Thymus (tissue), 14 donors: ENCODE data around the gene GGA1. TPM values are rescaled to one million over a fixed set of nuclear protein-coding genes. Genes with fewer than 3 reads are reported as not detected.
A peak's percentile ranks its signal among the peaks of the same experiment; 100 is the strongest.

Experiments used
- DNase-seq, 9 donors: peaks; one replicate each; pipeline ENCODE4 v3.0.0-alpha.2; 2013; ENCODE audit warnings: low spot score in 9 of 9, low read depth in 6 of 9, missing footprints in 1 of 9
- H3K27ac ChIP-seq, 2 donors: one replicate each; pipeline ENCODE4 v1.5.1; 2013; ENCODE audit warnings: control low read depth in 1 of 2, low read depth in 1 of 2, low read length in 1 of 2, mild to moderate bottlenecking in 1 of 2, moderate library complexity in 1 of 2
- H3K27me3 ChIP-seq, 2 donors: one replicate each; pipeline ENCODE4 v1.5.1; 2013; ENCODE audit warnings: low read length in 1 of 2; ENCODE audit not compliant: control insufficient read depth in 2 of 2, insufficient read depth in 1 of 2
- H3K36me3 ChIP-seq, 2 donors: one replicate each; pipeline ENCODE4 v1.5.1; 2013; ENCODE audit warnings: low read length in 1 of 2, mild to moderate bottlenecking in 1 of 2, moderate library complexity in 1 of 2; ENCODE audit not compliant: control insufficient read depth in 2 of 2, insufficient read depth in 2 of 2
- H3K4me1 ChIP-seq, 2 donors: one replicate each; pipeline ENCODE4 v1.5.1; 2013; ENCODE audit warnings: low read length in 2 of 2; ENCODE audit not compliant: control insufficient read depth in 2 of 2, insufficient read depth in 2 of 2
- H3K4me3 ChIP-seq, 2 donors: one replicate each; pipeline ENCODE4 v1.5.1; 2013; ENCODE audit warnings: low read length in 2 of 2, control low read depth in 1 of 2, mild to moderate bottlenecking in 1 of 2
- H3K9me3 ChIP-seq, 2 donors: one replicate each; pipeline ENCODE4 v1.5.1; 2013; ENCODE audit warnings: low read length in 1 of 2, mild to moderate bottlenecking in 1 of 2; ENCODE audit not compliant: control insufficient read depth in 2 of 2, insufficient read depth in 1 of 2
- WGBS: extraction: QIAGEN DNeasy Blood & Tissue Kit; methylation state at CpG from one replicate; pipeline ENCODE4 v1.1.7; 2013; 5-methylcytosine and 5-hydroxymethylcytosine counted together
- long read RNA-seq, 10 donors: transcript quantifications; one replicate each; lab custom pipeline, GENCODE V29; 2026
- polyA plus RNA-seq: library from polyadenylated mRNA; stranded (reverse); fragments of 200-250 nt; gene quantifications from one replicate; pipeline ENCODE4 v1.2.3, GENCODE V29; 2013
- total RNA-seq: library from RNA; stranded (reverse); fragments of 120-200 nt; gene quantifications from one replicate; pipeline ENCODE4 v1.2.4, GENCODE V29; 2013
- donor health status: healthy.

GGA1 gene
- total RNA-seq (20.1 TPM), polyA plus RNA-seq (99.5 TPM)
- long read RNA-seq, donor 1, result 0 reads
- long read RNA-seq, donor 2, transcript GGA1-203 (17 exons, 3,159 nt), result major isoform, 5 of 24 reads
- long read RNA-seq, donor 2, transcript GGA1-222 (3 exons, 1,384 nt), result major isoform, 5 of 24 reads
- long read RNA-seq, donor 2, partial matches to known transcripts, result 10 of 24 reads
- long read RNA-seq, donor 2, other reads (novel, unspliced or antisense), result 0 of 24 reads
- long read RNA-seq, donor 3, partial matches to known transcripts, result 0 of 7 reads
- long read RNA-seq, donor 3, other reads (novel, unspliced or antisense), result 0 of 7 reads
- long read RNA-seq, donor 4, transcript GGA1-216 (4 exons, 790 nt), result major isoform, 6 of 9 reads
- long read RNA-seq, donor 4, partial matches to known transcripts, result 0 of 9 reads
- long read RNA-seq, donor 4, other reads (novel, unspliced or antisense), result 0 of 9 reads
- long read RNA-seq, donor 5, transcript GGA1-222 (3 exons, 1,384 nt), result major isoform, 10 of 16 reads
- long read RNA-seq, donor 5, partial matches to known transcripts, result 0 of 16 reads
- long read RNA-seq, donor 5, other reads (novel, unspliced or antisense), result 0 of 16 reads
- long read RNA-seq, donor 6, transcript GGA1-203 (17 exons, 3,159 nt), result major isoform, 5 of 13 reads
- long read RNA-seq, donor 6, transcript GGA1-222 (3 exons, 1,384 nt), result major isoform, 5 of 13 reads
- long read RNA-seq, donor 6, partial matches to known transcripts, result 0 of 13 reads
- long read RNA-seq, donor 6, other reads (novel, unspliced or antisense), result 0 of 13 reads
- long read RNA-seq, donor 7, transcript GGA1-216 (4 exons, 790 nt), result major isoform, 5 of 9 reads
- long read RNA-seq, donor 7, partial matches to known transcripts, result 0 of 9 reads
- long read RNA-seq, donor 7, other reads (novel, unspliced or antisense), result 0 of 9 reads
- long read RNA-seq, donor 8, partial matches to known transcripts, result 0 of 1 reads
- long read RNA-seq, donor 8, other reads (novel, unspliced or antisense), result 0 of 1 reads
- long read RNA-seq, donor 9, partial matches to known transcripts, result 0 of 3 reads
- long read RNA-seq, donor 9, other reads (novel, unspliced or antisense), result 0 of 3 reads
- long read RNA-seq, donor 10, partial matches to known transcripts, result 0 of 2 reads
- long read RNA-seq, donor 10, other reads (novel, unspliced or antisense), result 0 of 2 reads

- H3K9me3 ChIP-seq, result peaks cover 0 to 1% of the 10 kb centered on the region in 2 donors
- peaks cover under 1 to 3% of the 10 kb centered on the region in 2 donors for H3K36me3 ChIP-seq
- under 1% methylated on average over 81 of the region's 82 CpGs for WGBS
- H3K27ac ChIP-seq, result peak within 1 kb of the TSS; percentile 88 to 100
- peaks cover 0 to 15% of the 10 kb centered on the region in 2 donors for H3K27me3 ChIP-seq
- H3K4me1 ChIP-seq, result peaks cover 19 to 58% of the 10 kb centered on the region in 2 donors
- peak within 1 kb of the TSS; percentile 62 to 95 for H3K4me3 ChIP-seq
- DNase-seq, result peak; percentile 88 to 98 (median 95)
Observed at GRCh38 chr22:37608477-37609239, at the start of gene GGA1. Gene GGA1 (plus strand): TSS chr22:37608834. CDS start chr22:37608861, 27 bp downstream.

- 98% methylated on average over 6 of the region's 6 CpGs for WGBS
- H3K27ac ChIP-seq, result no peak overlapping the region
Observed at GRCh38 chr22:37559521-37559900, 49.1 kb upstream of the GGA1 start.

GRCh38 chr22:37559901-37560607 is 48.6 kb upstream of the GGA1 start, which contains the start of gene CDC42EP1:
Gene CDC42EP1 (plus strand): TSS chr22:37560480. CDS start chr22:37566350, 5,870 bp downstream.
- no peak for DNase-seq
- WGBS, result 15% methylated on average over 76 of the region's 76 CpGs

More at GRCh38 chr22:37559521-37559900, 49.1 kb upstream of the GGA1 start:
- no peak for DNase-seq
- no peak overlapping the region for H3K4me3 ChIP-seq
- peaks cover 0 to 16% of the 10 kb centered on the region in 2 donors for H3K4me1 ChIP-seq
- no peaks in the 10 kb centered on the region for H3K36me3 ChIP-seq
- peaks cover 55 to 89% of the 10 kb centered on the region in 2 donors for H3K27me3 ChIP-seq
- H3K9me3 ChIP-seq, result peaks cover 2 to 5% of the 10 kb centered on the region in 2 donors

GRCh38 chr22:37560608-37561211 is 47.9 kb upstream of the GGA1 start:
- Histone ChIP-seq H3K9me3 (peaks cover 2 to 5% of the 10 kb centered on the region in 2 donors), H3K4me1 (peaks cover 0 to 16% of the 10 kb centered on the region in 2 donors), H3K27ac (peak overlapping the region in 1 of 2 donors; percentile 79), H3K27me3 (peaks cover 55 to 93% of the 10 kb centered on the region in 2 donors), H3K36me3 (no peaks in the 10 kb centered on the region), H3K4me3 (peak overlapping the region; percentile 34 to 35)
- no peak for DNase-seq
- WGBS, result 2% methylated on average over 72 of the region's 72 CpGs

More at GRCh38 chr22:37559901-37560607, 48.6 kb upstream of the GGA1 start, which contains the start of gene CDC42EP1:
- Histone ChIP-seq H3K9me3 (peaks cover 2 to 5% of the 10 kb centered on the region in 2 donors), H3K27ac (peak within 1 kb of the TSS in 1 of 2 donors; percentile 79), H3K4me3 (peak within 1 kb of the TSS; percentile 34 to 35), H3K4me1 (peaks cover 0 to 16% of the 10 kb centered on the region in 2 donors), H3K36me3 (no peaks in the 10 kb centered on the region), H3K27me3 (peaks cover 55 to 93% of the 10 kb centered on the region in 2 donors)

GRCh38 chr22:37561212-37562048 is 47.2 kb upstream of the GGA1 start:
- WGBS, result 5% methylated on average over 56 of the region's 56 CpGs
- H3K4me3 ChIP-seq, result peak overlapping the region; percentile 34 to 35
- H3K36me3 ChIP-seq, result no peaks in the 10 kb centered on the region
- peaks cover 54 to 94% of the 10 kb centered on the region in 2 donors for H3K27me3 ChIP-seq
- H3K9me3 ChIP-seq, result peaks cover 2 to 5% of the 10 kb centered on the region in 2 donors
- peak in 7 of 9 donors; percentile 19 to 66 (median 40) for DNase-seq
- H3K27ac ChIP-seq, result peak overlapping the region in 1 of 2 donors; percentile 25
- peaks cover 3 to 22% of the 10 kb centered on the region in 2 donors for H3K4me1 ChIP-seq

GRCh38 chr22:37562049-37562875 is 46.4 kb upstream of the GGA1 start:
- Histone ChIP-seq H3K9me3 (peaks cover 2 to 5% of the 10 kb centered on the region in 2 donors), H3K27me3 (peaks cover 48 to 94% of the 10 kb centered on the region in 2 donors), H3K27ac (no peak overlapping the region), H3K4me3 (no peak overlapping the region), H3K36me3 (no peaks in the 10 kb centered on the region), H3K4me1 (peaks cover 9 to 30% of the 10 kb centered on the region in 2 donors)
- no peak for DNase-seq
- 88% methylated on average over 14 of the region's 14 CpGs for WGBS
